ENCODE measurements around the gene GAGE12E.
"Not testable (repeated sequence)": the region's sequence is repeated elsewhere in the genome, so short reads cannot be mapped to it uniquely, and the experiment has no call there.

GRCh38 chrX:49589196-49589595 is 38.1 kb downstream of the GAGE12E start, which contains the start of gene GAGE2A:
- TF ChIP-seq ATF2 (CRISPR knock-in tag; IDR thresholded peaks at IDR 0.05); RAD51 (IDR thresholded peaks at IDR 0.05; ENCODE audit: borderline replicate concordance); CTCF (CRISPR knock-in tag; IDR thresholded peaks at IDR 0.05); ZNF263 (CRISPR knock-in tag; IDR thresholded peaks at IDR 0.05); RAD21 (CRISPR knock-in tag; IDR thresholded peaks at IDR 0.05); EZH2 (conservative IDR thresholded peaks at IDR 0.05; ENCODE audit: low read depth, low read length); CBX1 (IDR thresholded peaks at IDR 0.05; ENCODE audit: low read depth); CBX5 (CRISPR knock-in tag; IDR thresholded peaks at IDR 0.05; ENCODE audit: borderline replicate concordance); SUZ12 (IDR thresholded peaks at IDR 0.05; ENCODE audit: low read depth, low read length); PREB (CRISPR knock-in tag; IDR thresholded peaks at IDR 0.05); ZC3H4 (CRISPR knock-in tag; IDR thresholded peaks at IDR 0.05; ENCODE audit: borderline replicate concordance); CREBL2 (CRISPR knock-in tag; IDR thresholded peaks at IDR 0.05; ENCODE audit: borderline replicate concordance); NFE2L2 (IDR thresholded peaks at IDR 0.05; ENCODE audit: low read length); ZNF292 (CRISPR knock-in tag; IDR thresholded peaks at IDR 0.05; ENCODE audit: borderline replicate concordance, low read depth): not testable (repeated sequence)
